Measurements from ENCODE around the gene MYL3. TPM values are rescaled to one million over a fixed set of nuclear protein-coding genes. Genes with fewer than 3 reads are reported as not detected.

Gene MYL3
- total and polyA plus RNA-seq, 2 of the 4 experiments (the other 2 are of a cell fraction): 0.09 TPM; not detected in 1

- dilution Hi-C loops (cut with HindIII; ENCODE audit: low sequenced_read_pairs, unreplicated experiment): no loop called here
- H3K27me3 ChIP-seq (ENCODE audit: control insufficient read depth, insufficient read depth, low read length): peaks cover 45% of the 10 kb centered on the region
- H3K23ac ChIP-seq (ENCODE audit: low read depth, low read length): no peak overlapping the region
- no peaks in the 10 kb centered on the region for H3K79me1 ChIP-seq (ENCODE audit: low read depth in 1 of 2, low read length in 2 of 2)
- no peak overlapping the region for H2BK20ac ChIP-seq (ENCODE audit: low read depth, low read length)
- 100% methylated on average over 1 of the region's 10 CpGs; no CpG with 5 or more reads in 1 of the 2 experiments for WGBS, 2 experiments (ENCODE audit: extremely low coverage in 2 of 2, insufficient read length in 1 of 2)
- H3K56ac ChIP-seq (ENCODE audit: extremely low read depth, insufficient read depth, low read length): no peak overlapping the region
- no peak overlapping the region for H3K4ac ChIP-seq (ENCODE audit: low read depth, low read length)
- H3K9me1 ChIP-seq (ENCODE audit: insufficient read depth, low read length): 0 out of 2 replicates have a peak, but pooled peaks cover 3% of the 10 kb centered on the region
- CTCF ChIA-PET: no interaction called here
- in situ Hi-C loops (cut with MboI; ENCODE audit: low sequenced_read_pairs): loop anchor here (25.0 kb wide), 1 partner anchor 389 kb away; the partner anchor contains the start of gene RTP3
- H3K36me3 ChIP-seq (ENCODE audit: control insufficient read depth, insufficient read depth, low read length): no peaks in the 10 kb centered on the region
- intact Hi-C loops (cut with micrococcal nuclease): no loop called here
- H4K91ac ChIP-seq (ENCODE audit: insufficient read depth, low read depth, low read length): no peak overlapping the region
- no peak overlapping the region for H2AK5ac ChIP-seq (ENCODE audit: low read depth, low read length)
- H4K20me1 ChIP-seq (ENCODE audit: insufficient read depth, low read length): no peaks in the 10 kb centered on the region
- POLR2A ChIA-PET (ENCODE audit: unreplicated experiment): no interaction called here
- BruUV-seq (replicated peaks): no TSS peak
- no peak overlapping the region for H2BK120ac ChIP-seq (ENCODE audit: low read depth, low read length)
- H3K4me1 ChIP-seq (ENCODE audit: control insufficient read depth, insufficient read depth, low read length): no peaks in the 10 kb centered on the region
- no peak overlapping the region for H3K27ac ChIP-seq (ENCODE audit: insufficient read depth, low read length)
- H2AK9ac ChIP-seq (replicated peaks; ENCODE audit: low read depth, low read length, poor library complexity): no peak overlapping the region
- no peak overlapping the region for H3K9ac ChIP-seq (ENCODE audit: low read depth, low read length)
- TF ChIP-seq MAZ (IDR thresholded peaks at IDR 0.05; ENCODE audit: borderline replicate concordance, low read depth, low read length) (no peak), RAD21 (IDR thresholded peaks at IDR 0.05; ENCODE audit: low read length) (no peak), MAFK (IDR thresholded peaks at IDR 0.05; ENCODE audit: low read depth, low read length) (no peak)
- no peak overlapping the region for H4K8ac ChIP-seq (ENCODE audit: low read depth in 2 of 2, low read length in 2 of 2)
- H3K18ac ChIP-seq (ENCODE audit: low read depth, low read length): no peak overlapping the region
- no peak overlapping the region for H2BK15ac ChIP-seq (ENCODE audit: low read depth, low read length)
- ATAC-seq (ENCODE audit: low read depth): no peak
- no peak overlapping the region for H4K5ac ChIP-seq (ENCODE audit: low read depth, low read length)
- H3K4me3 ChIP-seq (ENCODE audit: insufficient read depth, low read depth, low read length): no peak overlapping the region
- DNase-seq: no peak
- H2AFZ ChIP-seq (replicated peaks; ENCODE audit: low read length, poor library complexity): peak overlapping the region; percentile 21
- no peak overlapping the region for H3K4me2 ChIP-seq (ENCODE audit: low read depth, low read length)
- H2BK5ac ChIP-seq (ENCODE audit: low read depth, low read length, poor library complexity, severe bottlenecking): no peak overlapping the region
- H3K14ac ChIP-seq (replicated peaks; ENCODE audit: low read depth, low read length): no peak overlapping the region
- no peaks in the 10 kb centered on the region for H3K9me3 ChIP-seq (ENCODE audit: control insufficient read depth, insufficient read depth, low read length)
These were observed 13.4 kb upstream of the MYL3 start for GRCh38 chr3:46876313-46877300.
